ENCODE data around the gene IFI44. TPM values are rescaled to one million over a fixed set of nuclear protein-coding genes. Genes with fewer than 3 reads are reported as not detected.
A peak's percentile ranks its signal among the peaks of the same experiment; 100 is the strongest.

The IFI44 gene
- total and polyA plus RNA-seq, 2 of the 13 experiments (the other 11 are each of a cell fraction or from before 2014, with no cell fraction given), result not detected

DNA sequence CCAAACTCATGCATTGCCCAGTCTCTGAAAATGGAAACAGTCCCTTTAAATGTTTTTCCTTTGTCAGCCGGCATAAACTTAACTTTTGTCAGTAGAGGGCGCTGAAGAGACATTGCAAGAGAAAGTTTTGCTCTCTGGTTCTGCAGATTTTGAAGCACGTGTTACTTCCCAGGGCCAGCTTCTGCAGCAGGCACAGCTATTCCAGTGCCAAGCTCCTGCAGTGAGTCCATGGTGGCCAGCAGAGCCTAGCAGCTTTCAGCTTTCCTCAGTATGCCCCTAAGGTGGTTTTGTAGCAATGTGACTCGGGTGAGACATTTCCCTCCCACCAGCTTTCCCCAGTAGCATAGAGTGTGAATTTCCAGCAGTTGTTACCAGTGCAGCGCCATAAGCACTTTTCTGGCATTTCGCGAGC lies 32.0 kb upstream of the IFI44 start (continued):
- TF ChIP-seq, protein P1, sequence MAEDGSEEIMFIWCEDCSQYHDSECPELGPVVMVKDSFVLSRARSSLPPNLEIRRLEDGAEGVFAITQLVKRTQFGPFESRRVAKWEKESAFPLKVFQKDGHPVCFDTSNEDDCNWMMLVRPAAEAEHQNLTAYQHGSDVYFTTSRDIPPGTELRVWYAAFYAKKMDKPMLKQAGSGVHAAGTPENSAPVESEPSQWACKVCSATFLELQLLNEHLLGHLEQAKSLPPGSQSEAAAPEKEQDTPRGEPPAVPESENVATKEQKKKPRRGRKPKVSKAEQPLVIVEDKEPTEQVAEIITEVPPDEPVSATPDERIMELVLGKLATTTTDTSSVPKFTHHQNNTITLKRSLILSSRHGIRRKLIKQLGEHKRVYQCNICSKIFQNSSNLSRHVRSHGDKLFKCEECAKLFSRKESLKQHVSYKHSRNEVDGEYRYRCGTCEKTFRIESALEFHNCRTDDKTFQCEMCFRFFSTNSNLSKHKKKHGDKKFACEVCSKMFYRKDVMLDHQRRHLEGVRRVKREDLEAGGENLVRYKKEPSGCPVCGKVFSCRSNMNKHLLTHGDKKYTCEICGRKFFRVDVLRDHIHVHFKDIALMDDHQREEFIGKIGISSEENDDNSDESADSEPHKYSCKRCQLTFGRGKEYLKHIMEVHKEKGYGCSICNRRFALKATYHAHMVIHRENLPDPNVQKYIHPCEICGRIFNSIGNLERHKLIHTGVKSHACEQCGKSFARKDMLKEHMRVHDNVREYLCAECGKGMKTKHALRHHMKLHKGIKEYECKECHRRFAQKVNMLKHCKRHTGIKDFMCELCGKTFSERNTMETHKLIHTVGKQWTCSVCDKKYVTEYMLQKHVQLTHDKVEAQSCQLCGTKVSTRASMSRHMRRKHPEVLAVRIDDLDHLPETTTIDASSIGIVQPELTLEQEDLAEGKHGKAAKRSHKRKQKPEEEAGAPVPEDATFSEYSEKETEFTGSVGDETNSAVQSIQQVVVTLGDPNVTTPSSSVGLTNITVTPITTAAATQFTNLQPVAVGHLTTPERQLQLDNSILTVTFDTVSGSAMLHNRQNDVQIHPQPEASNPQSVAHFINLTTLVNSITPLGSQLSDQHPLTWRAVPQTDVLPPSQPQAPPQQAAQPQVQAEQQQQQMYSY (CRISPR knock-in tag; IDR thresholded peaks at IDR 0.05), result no peak
- TF ChIP-seq, protein P2, sequence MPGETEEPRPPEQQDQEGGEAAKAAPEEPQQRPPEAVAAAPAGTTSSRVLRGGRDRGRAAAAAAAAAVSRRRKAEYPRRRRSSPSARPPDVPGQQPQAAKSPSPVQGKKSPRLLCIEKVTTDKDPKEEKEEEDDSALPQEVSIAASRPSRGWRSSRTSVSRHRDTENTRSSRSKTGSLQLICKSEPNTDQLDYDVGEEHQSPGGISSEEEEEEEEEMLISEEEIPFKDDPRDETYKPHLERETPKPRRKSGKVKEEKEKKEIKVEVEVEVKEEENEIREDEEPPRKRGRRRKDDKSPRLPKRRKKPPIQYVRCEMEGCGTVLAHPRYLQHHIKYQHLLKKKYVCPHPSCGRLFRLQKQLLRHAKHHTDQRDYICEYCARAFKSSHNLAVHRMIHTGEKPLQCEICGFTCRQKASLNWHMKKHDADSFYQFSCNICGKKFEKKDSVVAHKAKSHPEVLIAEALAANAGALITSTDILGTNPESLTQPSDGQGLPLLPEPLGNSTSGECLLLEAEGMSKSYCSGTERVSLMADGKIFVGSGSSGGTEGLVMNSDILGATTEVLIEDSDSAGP (CRISPR knock-in tag; IDR thresholded peaks at IDR 0.05; ENCODE audit: borderline replicate concordance), result peak; percentile 81
- no peak for TF ChIP-seq ZNF510 (CRISPR knock-in tag; IDR thresholded peaks at IDR 0.05; ENCODE audit: low read depth)
- TF ChIP-seq, protein P3, sequence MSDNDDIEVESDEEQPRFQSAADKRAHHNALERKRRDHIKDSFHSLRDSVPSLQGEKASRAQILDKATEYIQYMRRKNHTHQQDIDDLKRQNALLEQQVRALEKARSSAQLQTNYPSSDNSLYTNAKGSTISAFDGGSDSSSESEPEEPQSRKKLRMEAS (IDR thresholded peaks at IDR 0.05), result peak; percentile 59
- TF ChIP-seq STAG1 (CRISPR knock-in tag; IDR thresholded peaks at IDR 0.05), result peak; percentile 60
- TF ChIP-seq SYNCRIP (IDR thresholded peaks at IDR 0.05; ENCODE audit: insufficient read depth, low read depth, low read length), result no peak
- TF ChIP-seq ZNF232 (CRISPR knock-in tag; IDR thresholded peaks at IDR 0.05; ENCODE audit: borderline replicate concordance), result no peak

DNA sequence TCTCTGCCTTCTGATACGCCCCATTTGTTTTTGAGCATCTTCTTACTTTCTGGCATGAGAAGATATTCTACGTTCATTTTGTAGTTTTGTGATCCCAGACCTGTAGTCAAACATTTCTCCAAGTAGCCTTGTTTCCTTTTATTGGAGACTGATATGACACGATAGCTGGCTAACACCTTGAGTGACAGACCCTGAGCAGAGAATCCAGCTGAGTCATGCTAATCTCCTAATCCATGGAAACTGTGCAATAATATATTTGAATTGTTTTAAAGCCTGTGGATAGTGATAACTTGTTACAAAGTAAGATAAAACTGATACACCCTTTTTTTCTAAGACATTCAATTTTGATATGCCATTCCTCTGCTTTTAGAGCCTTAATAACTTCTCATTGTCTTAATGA lies 30.6 kb upstream of the IFI44 start:
- ChIA-PET CTCF (ENCODE audit: low intra/inter-chr PET ratio, low total read pairs) (interaction anchor here (2.7 kb wide), 1 partner anchor 57 kb away, joined by 17 read pairs; no protein-coding TSS in a partner anchor), POLR2A (no interaction called here)
- H3K9ac ChIP-seq (ENCODE audit: insufficient read depth, low read depth, low read length), result no peak overlapping the region
- in situ Hi-C loops (cut with HindIII; ENCODE audit: extremely low pct_ligation_motif_present, low pct_unique_long_range_greater_than_20kb), result no loop called here
- no peaks in the 10 kb centered on the region for H3K9me3 ChIP-seq (ENCODE audit: low read length)
- DNase-seq (ENCODE audit: low spot score), result no peak
- H3K4me1 ChIP-seq (ENCODE audit: insufficient read depth, low read length), result no peaks in the 10 kb centered on the region
- 45% methylated on average over 3 of the region's 3 CpGs for WGBS (ENCODE audit: low lambda C conversion rate)
- FAIRE-seq, result no peak
- BruUV-seq (replicated peaks), result no TSS peak
- no peak overlapping the region for H3K27ac ChIP-seq (ENCODE audit: extremely low read length, insufficient read depth, low read length)
- 0 out of 5 replicates have a peak, but pooled peaks cover 0 to 1% of the 10 kb centered on the region in 2 experiments for H3K27me3 ChIP-seq (ENCODE audit: control insufficient read depth in 1 of 2, insufficient read depth in 2 of 2, low read length in 2 of 2)
- no peak for ATAC-seq
- H3K79me2 ChIP-seq (ENCODE audit: insufficient read depth, low read length), result no peaks in the 10 kb centered on the region
- intact Hi-C loops (cut with micrococcal nuclease; ENCODE audit: unreplicated experiment), result no loop called here
- no peaks in the 10 kb centered on the region for H3K36me3 ChIP-seq (replicated peaks in 1 of 2; ENCODE audit: control insufficient read depth in 1 of 2, insufficient read depth in 2 of 2, low read length in 2 of 2)
- H3K4me3 ChIP-seq (replicated peaks in 1 of 3; ENCODE audit: insufficient read depth in 1 of 3, low read depth in 2 of 3, low read length in 3 of 3), result no peak overlapping the region
- no peak overlapping the region for H3K4me2 ChIP-seq (ENCODE audit: low read depth, low read length)
- H4K20me1 ChIP-seq (ENCODE audit: insufficient read depth, low read length), result no peaks in the 10 kb centered on the region
- H2AFZ ChIP-seq (ENCODE audit: low read length), result no peak overlapping the region
- TF ChIP-seq NFE2L2 (IDR thresholded peaks at IDR 0.05; ENCODE audit: low read length) (peak; percentile 71), ATF7-NPFF (CRISPR knock-in tag; IDR thresholded peaks at IDR 0.05; ENCODE audit: low read depth) (no peak), SNAPC2 (CRISPR knock-in tag; IDR thresholded peaks at IDR 0.05) (no peak), GPN1 (CRISPR knock-in tag; IDR thresholded peaks at IDR 0.05; ENCODE audit: borderline replicate concordance) (no peak), ZNF205 (CRISPR knock-in tag; IDR thresholded peaks at IDR 0.05) (no peak), KLF6 (CRISPR knock-in tag; IDR thresholded peaks at IDR 0.05) (no peak), MAFF (IDR thresholded peaks at IDR 0.05; ENCODE audit: low read depth, low read length) (0 out of 2 replicates have a peak, but pooled peaks have one; percentile 15), JDP2 (CRISPR knock-in tag; IDR thresholded peaks at IDR 0.05; ENCODE audit: borderline replicate concordance) (no peak), ZNF567 (CRISPR knock-in tag; IDR thresholded peaks at IDR 0.05; ENCODE audit: borderline replicate concordance) (no peak)

All from HepG2 (cell line).